ENCODE results near the gene IBTK.

DNA sequence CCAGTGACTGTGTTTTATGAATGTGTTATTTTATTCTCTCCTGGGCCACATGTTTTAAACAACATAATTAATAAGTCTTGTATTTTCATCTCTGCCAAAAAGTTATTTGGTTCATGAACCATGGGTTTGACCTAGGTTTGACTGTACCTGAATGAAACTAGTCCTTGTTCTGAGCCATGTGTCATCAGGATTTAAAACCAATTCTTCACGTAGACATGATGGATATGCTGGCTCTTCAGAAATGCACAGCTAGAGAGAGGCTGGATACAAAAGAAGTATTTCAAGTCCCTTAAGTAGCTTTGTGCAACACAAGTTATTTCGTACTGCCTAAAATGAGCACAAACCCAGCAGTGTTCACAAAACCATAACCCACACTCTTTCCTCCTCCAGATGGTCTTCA is 116.1 kb downstream of the IBTK start:
- TF ChIP-seq CTCF (IDR thresholded peaks at IDR 0.05) (no peak), POLR2A (IDR thresholded peaks at IDR 0.05) (no peak)
